OCI-LY1 (cell line): Measurements from ENCODE around the gene FZD4.

Source experiments
- H2AFZ ChIP-seq: fragments of 200-600 bp; sonication (generic), shearing (Covaris generic); 2 replicates; pipeline ENCODE4 v1.6.0; 2014; ENCODE audit warnings: antibody characterized with exemption, mild to moderate bottlenecking, low read length
- H3F3A ChIP-seq: fragments of 200-600 bp; sonication (generic), shearing (Covaris generic); 2 replicates; pipeline ENCODE4 v1.6.0; 2014; ENCODE audit warnings: mild to moderate bottlenecking, antibody characterized with exemption, low read length, moderate library complexity; ENCODE audit not compliant: insufficient read depth
- H3K27ac ChIP-seq: fragments of 200-600 bp; sonication (generic); 2 replicates; pipeline ENCODE4 v1.5.1; 2014; ENCODE audit warnings: low read length, mixed run types, mild to moderate bottlenecking, low read depth; ENCODE audit not compliant: poor library complexity, severe bottlenecking
- H3K27me3 ChIP-seq: fragments of 200-600 bp; sonication (generic); 2 replicates; pipeline ENCODE4 v1.6.0; 2014; ENCODE audit warnings: antibody characterized with exemption, mild to moderate bottlenecking, low read length, moderate library complexity; ENCODE audit not compliant: insufficient read depth
- H3K36me3 ChIP-seq: fragments of 200-600 bp; sonication (generic); 2 replicates; pipeline ENCODE4 v1.6.1; 2014; ENCODE audit warnings: mild to moderate bottlenecking, antibody characterized with exemption, low read length, moderate library complexity, mixed read lengths; ENCODE audit not compliant: insufficient read depth
- H3K4me1 ChIP-seq: fragments of 200-600 bp; sonication (generic); 2 replicates; pipeline ENCODE4 v1.5.1; 2014; ENCODE audit warnings: mild to moderate bottlenecking, low read length, moderate library complexity; ENCODE audit not compliant: insufficient read depth, severe bottlenecking
- H3K4me2 ChIP-seq: fragments of 200-600 bp; sonication (generic), shearing (Covaris generic); 2 replicates; pipeline ENCODE4 v1.6.1; 2014; ENCODE audit warnings: low read length
- H3K4me3 ChIP-seq: fragments of 200-600 bp; sonication (generic); 2 replicates; pipeline ENCODE4 v1.5.1; 2014; ENCODE audit warnings: low read length, low read depth, mild to moderate bottlenecking, mixed read lengths; ENCODE audit not compliant: poor library complexity, severe bottlenecking
- H3K79me2 ChIP-seq: fragments of 200-600 bp; shearing (Covaris generic); 2 replicates; pipeline ENCODE4 v1.6.1; 2016; ENCODE audit warnings: mixed run types, low read length, mixed read lengths; ENCODE audit not compliant: insufficient read depth
- H3K9ac ChIP-seq: fragments of 200-600 bp; sonication (generic), shearing (Covaris generic); 2 replicates; pipeline ENCODE4 v1.6.1; 2014; ENCODE audit warnings: mild to moderate bottlenecking, low read length, mixed read lengths
- H3K9me2 ChIP-seq: fragments of 200-600 bp; sonication (generic), shearing (Covaris generic); 2 replicates; pipeline ENCODE4 v1.6.1; 2014; ENCODE audit warnings: low read depth, mild to moderate bottlenecking, low read length, mixed read lengths
- H3K9me3 ChIP-seq: fragments of 200-600 bp; shearing (Covaris generic); 2 replicates; pipeline ENCODE4 v1.6.1; 2014; ENCODE audit warnings: low read length, mixed read lengths
- H4K20me1 ChIP-seq: fragments of 200-600 bp; sonication (generic), shearing (Covaris generic); 2 replicates; pipeline ENCODE4 v1.6.0; 2016; ENCODE audit warnings: mild to moderate bottlenecking, low read length; ENCODE audit not compliant: insufficient read depth
- CTCF ChIP-seq: fragments of 200-600 bp; sonication (generic), shearing (Covaris generic); IDR thresholded peaks from 2 replicates; pipeline ENCODE4 v1.5.1; 2017; ENCODE audit warnings: mild to moderate bottlenecking, antibody characterized with exemption, low read length, moderate library complexity, mixed read lengths
- EZH2 ChIP-seq: fragments of 200-600 bp; sonication (generic), shearing (Covaris generic); IDR thresholded peaks from 2 replicates; pipeline ENCODE4 v1.8.0; 2017; ENCODE audit warnings: borderline replicate concordance, mixed run types, mild to moderate bottlenecking, antibody characterized with exemption, low read length, moderate library complexity, mixed read lengths

The FZD4 gene

GRCh38 chr11:86918973-86919372 lies 36.2 kb downstream of the FZD4 start:
- Histone ChIP-seq H3K9me2 (no peaks in the 10 kb centered on the region), H3K36me3 (no peaks in the 10 kb centered on the region), H3K4me2 (no peak overlapping the region), H3K4me1 (no peaks in the 10 kb centered on the region), H3K4me3 (no peak overlapping the region), H3F3A (no peaks in the 10 kb centered on the region), H3K79me2 (no peaks in the 10 kb centered on the region), H3K9ac (no peak overlapping the region), H2AFZ (no peak overlapping the region), H3K27ac (no peak overlapping the region), H3K27me3 (no peaks in the 10 kb centered on the region), H4K20me1 (no peaks in the 10 kb centered on the region), H3K9me3 (no peaks in the 10 kb centered on the region)
- TF ChIP-seq EZH2 (no peak), CTCF (no peak)

GRCh38 chr11:86918496-86918895 lies 36.7 kb downstream of the FZD4 start:
- H3K9me3 ChIP-seq = no peaks in the 10 kb centered on the region
- H4K20me1 ChIP-seq = no peaks in the 10 kb centered on the region
- H3K4me2 ChIP-seq = no peak overlapping the region
- H3K4me3 ChIP-seq = no peak overlapping the region
- no peaks in the 10 kb centered on the region for H3F3A ChIP-seq
- H3K27me3 ChIP-seq = no peaks in the 10 kb centered on the region
- no peak for TF ChIP-seq CTCF
- TF ChIP-seq EZH2 = no peak
- no peak overlapping the region for H3K9ac ChIP-seq
- no peak overlapping the region for H3K27ac ChIP-seq
- H3K4me1 ChIP-seq = no peaks in the 10 kb centered on the region
- H3K36me3 ChIP-seq = no peaks in the 10 kb centered on the region
- no peaks in the 10 kb centered on the region for H3K9me2 ChIP-seq
- H2AFZ ChIP-seq = no peak overlapping the region
- H3K79me2 ChIP-seq = no peaks in the 10 kb centered on the region

- H3F3A ChIP-seq = no peaks in the 10 kb centered on the region
- no peaks in the 10 kb centered on the region for H3K9me3 ChIP-seq
- no peaks in the 10 kb centered on the region for H3K79me2 ChIP-seq
- H3K36me3 ChIP-seq = no peaks in the 10 kb centered on the region
- H2AFZ ChIP-seq = no peak overlapping the region
- no peaks in the 10 kb centered on the region for H3K27me3 ChIP-seq
- H4K20me1 ChIP-seq = no peaks in the 10 kb centered on the region
- H3K4me1 ChIP-seq = no peaks in the 10 kb centered on the region
- TF ChIP-seq CTCF = no peak
- TF ChIP-seq EZH2 = no peak
- H3K4me2 ChIP-seq = no peak overlapping the region
- no peaks in the 10 kb centered on the region for H3K9me2 ChIP-seq
- H3K9ac ChIP-seq = no peak overlapping the region
- no peak overlapping the region for H3K4me3 ChIP-seq
- no peak overlapping the region for H3K27ac ChIP-seq
Measured at GRCh38 chr11:86917589-86917988, 37.6 kb downstream of the FZD4 start.
